Anterior cingulate cortex (tissue), 58 donors: ENCODE results near the gene TENM4.
"Not testable (repeated sequence)": the region's sequence is repeated elsewhere in the genome, so short reads cannot be mapped to it uniquely, and the experiment has no call there.

ENCODE experiments used
- DNase-seq, 58 donors: peaks; one replicate each; lab custom pipeline; 2025; lab: John Stamatoyannopoulos, UW

TENM4 gene

DNA sequence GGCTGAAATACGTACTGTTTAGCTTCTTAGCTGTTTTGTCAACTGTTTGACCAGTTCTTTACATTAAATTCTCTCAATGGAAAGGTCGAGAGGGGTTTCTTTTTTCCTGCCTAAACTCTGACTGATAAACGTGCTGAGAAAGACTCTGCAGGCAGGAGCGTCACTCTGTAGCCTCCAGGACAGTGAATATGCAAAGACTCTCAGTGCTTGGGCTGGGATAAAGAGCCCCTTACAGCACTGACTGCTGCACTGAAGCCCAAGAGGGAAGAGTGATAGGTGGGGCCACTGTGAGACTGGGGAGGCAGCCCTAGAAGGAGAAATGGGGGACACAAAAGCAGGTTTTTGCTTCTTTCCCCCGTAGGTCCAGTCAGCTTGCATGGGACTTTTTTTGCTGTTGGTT lies 213.5 kb downstream of the TENM4 start:
- no peak for DNase-seq

DNA sequence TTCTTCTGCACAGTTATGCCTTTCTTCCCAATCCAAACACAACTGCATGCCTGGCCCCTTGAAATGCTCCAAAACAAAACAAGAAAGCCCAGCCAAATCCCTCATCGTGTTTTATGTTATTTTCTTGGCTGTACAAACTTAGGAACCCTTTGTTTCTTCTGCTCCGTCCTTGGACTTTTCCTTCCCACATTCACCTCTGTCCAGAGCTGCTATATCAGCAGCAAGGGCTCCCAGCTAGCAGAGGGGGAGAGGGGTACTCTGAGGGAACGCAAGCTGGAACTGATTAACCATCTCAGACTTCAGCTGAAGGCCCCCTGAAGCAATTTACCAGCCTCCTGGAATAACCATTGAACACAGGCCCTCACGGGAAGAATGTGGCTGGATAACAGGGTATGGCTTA lies 214.7 kb downstream of the TENM4 start:
- DNase-seq, result no peak

DNA sequence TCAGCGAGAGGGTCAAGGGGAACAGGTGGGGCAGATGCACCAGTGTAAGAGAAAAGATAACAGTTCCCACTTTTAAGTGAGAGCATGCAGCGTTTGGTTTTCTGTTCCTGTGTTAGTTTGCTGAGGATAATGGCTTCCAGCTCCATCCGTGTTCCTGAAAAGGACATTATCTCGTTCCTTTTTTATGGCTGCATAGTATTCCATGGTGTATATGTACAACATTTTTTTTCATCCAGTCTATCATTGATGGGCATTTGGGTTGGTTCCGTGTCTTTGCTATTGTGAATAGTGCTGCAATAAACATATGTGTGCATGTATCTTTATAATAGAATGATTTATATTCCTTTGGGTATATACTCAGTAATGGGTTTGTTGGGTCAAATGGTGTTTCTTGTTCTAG lies 218.7 kb downstream of the TENM4 start:
- not testable (repeated sequence) for DNase-seq

DNA sequence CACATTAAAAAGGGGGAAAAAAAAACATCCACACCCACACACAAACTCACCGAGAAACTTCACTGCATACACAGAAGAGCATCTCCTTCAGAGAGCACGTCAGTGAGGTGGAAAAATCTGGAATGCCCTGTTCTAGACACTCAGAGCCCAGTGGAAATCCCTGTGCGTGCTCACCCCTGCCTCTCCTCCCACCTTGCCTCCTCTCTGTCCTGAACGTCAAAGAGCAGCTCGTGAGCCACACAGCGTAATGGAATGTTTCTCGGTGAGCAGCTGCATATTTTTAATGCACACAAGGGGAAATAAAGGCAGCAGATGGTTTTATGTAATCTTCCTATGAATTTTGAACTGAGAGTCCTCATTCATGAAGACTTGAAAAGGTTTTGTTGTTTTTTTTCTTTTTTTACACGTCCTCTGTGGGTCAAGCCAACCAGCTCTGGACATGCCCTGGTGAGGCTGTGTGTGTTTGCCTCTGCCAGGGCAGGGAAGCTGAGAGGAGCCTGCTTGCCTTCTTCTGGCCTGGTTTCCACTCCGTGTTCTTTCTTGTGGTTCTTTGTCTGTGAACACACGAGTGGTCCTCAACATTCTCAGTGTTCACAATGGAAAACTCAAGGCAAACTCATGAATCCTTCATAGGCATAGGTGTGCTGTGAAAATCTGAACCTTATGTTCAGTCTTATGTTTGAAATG lies 219.2 kb downstream of the TENM4 start:
- no peak for DNase-seq

DNA sequence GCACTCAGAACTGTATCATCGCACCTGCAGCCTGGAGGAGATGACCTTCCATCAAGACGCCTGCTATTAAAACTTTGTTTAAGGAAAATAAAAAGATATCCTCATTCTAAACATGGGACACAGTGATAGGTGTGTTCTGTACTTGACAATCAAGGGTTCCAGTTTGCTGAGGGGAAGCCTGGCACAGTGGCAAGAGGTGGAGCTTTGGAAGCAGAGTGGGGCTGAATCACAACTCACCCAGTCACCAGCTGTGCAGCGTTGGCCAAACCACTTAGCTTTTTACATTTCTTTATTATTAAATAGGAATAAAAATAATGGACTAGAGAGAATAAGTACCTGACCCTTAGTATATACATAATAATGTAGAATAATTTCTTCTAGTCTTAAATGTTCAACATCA lies 220.7 kb downstream of the TENM4 start:
- DNase-seq, result no peak

DNA sequence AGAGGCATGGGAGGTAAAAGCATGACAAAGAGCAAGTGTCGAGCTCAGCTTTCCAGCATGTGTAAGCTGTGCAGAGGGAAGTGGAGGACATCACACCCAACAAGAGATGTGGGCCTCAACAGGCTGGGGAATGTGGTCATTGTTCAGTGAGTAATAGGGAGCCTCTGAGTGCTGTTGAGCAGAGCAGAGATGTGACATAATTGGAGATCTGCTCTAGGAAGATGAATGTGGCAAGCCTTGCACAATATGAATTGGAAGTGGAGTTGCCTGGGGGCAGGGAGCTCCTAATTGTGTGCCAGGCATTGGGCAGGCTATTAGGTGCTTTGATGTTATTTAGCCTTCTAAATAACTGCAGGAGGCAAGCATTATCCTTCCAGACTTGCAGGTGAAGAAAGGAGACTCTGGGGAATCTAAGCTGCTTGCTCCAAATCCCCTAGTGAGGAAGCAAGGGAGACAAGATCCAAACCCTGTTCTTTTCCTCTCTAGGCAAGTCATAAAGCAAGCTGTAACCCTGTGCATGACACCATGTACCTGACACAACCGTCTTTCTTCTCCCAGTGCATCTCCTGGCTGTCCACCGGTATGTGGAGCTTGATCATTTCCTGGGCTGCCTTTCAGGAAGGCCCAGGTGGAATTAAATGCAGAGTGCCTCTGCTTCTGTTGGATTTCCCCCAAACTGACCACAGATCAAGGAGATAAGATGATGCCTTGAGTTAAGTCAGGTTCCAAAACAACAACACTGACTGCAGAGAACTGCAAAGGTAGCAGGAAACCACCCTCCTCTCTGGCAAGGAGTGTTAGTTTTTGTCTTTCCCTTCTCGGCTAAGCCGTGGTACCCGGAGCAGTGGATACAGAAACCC lies 221.4 kb downstream of the TENM4 start:
- DNase-seq, result no peak

DNA sequence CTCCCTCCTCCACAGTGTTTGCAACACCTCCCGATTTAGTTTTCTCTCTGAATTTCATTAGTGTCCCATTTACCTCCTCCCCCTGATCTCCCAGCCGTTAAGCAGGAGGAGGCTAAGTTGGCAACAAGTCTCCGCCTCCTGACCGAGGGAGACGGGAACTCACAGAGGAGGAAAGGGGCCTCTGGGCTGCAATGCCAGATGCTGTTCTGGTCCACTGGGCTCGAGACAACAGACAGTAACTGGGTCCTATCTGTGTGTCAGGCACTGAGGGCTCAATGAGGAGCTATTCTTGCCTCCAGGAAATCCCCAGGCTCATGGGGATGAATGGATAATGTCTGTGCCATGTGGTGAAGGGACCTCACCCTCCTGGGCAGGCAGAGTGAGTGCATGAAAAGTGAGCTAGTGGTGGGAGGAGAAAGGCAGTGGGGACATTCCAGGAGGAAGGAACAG lies 228.1 kb downstream of the TENM4 start:
- peak in 11 of 58 donors; percentile 9 to 68 (median 23) for DNase-seq

DNA sequence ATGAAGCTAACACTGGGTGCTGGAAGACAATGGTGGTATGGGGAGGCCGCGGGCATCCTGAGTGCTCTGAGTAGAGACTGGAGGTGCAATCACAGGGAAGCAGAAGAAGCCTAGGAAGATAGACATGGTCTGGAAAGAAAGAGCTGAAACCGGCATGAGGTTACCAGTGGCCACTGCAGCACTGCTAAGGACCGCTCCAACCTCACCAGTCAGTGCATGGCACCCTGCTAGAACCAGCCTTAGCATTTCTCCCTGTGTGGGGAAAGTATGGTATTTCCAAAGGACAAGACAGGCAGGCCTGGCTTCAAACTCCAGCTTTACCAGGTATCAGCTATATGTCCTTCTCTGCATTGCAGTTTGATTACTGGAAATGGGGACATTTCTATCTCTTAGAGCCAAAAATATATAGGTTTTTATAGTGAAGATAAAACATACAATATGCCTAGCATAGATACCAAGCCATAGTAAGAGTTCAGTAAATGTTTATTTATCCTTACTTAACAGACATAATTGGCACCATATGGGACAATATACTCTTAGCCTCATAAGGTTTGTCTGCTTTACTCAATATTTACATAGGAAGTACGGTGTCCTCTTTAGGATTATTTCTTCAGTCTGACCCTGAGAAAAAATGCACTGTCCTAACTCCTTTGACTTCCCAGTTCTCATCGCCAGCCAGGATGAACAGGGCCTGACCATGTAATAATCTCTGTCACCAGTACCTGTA lies 231.1 kb downstream of the TENM4 start:
- peak in 1 of 58 donors; percentile 9 for DNase-seq

DNA sequence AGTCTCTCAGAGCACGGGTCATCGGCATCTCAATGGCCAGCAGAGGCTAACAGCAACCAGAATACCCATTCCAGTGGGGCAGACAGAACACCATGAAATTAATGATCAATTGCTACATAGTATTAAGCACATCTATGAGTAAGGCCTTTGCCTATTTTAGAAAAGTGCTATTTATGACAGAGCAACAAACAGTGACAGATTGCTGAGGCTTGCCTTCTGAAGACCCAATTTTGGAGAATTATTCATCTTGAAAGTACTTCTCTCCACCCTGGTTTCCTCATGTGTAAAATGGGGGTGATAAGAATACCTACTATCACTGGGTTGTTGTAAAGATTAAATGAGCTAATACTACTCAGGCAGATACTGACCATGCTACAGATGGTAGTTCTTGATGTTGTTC lies 232.7 kb downstream of the TENM4 start:
- DNase-seq, result no peak

DNA sequence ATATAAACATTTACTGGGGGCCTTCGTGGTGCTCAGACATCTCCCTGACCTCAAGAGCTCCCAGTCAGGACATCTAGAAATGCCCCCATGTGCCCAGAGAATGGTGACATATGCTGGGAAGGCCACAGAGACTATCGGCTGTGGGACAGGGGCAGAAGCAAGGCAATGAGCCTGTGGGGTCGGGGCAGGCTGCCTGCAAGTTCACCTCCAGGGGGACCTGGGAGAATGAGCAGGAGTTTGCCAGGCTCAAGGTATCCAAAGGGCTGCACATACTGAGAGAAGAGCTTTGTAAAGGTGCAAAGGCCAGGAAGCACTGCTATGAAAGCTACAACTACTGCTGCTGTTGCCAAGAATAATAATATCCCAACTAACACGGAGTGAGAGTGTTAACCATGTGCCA lies 233.9 kb downstream of the TENM4 start:
- no peak for DNase-seq

DNA sequence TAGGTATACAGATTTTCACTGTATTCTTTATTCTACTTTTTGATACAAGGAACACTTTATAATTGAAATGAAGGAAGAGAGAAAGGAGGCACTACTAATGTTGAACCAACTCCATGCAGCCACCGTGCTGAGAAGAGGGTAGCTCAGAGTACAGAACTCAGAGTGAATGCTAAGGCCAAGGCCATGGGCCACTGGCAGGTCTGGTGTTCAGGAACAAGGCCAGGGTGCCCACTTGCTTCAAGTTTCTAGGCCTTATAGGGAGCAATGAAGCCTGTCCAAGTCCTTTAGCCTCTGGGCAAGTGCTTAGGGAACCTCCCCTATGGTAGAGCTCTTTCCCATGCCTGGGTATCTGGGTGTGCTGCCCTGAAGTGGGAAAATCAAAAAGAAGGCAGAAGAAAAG lies 235.0 kb downstream of the TENM4 start:
- DNase-seq, result no peak

DNA sequence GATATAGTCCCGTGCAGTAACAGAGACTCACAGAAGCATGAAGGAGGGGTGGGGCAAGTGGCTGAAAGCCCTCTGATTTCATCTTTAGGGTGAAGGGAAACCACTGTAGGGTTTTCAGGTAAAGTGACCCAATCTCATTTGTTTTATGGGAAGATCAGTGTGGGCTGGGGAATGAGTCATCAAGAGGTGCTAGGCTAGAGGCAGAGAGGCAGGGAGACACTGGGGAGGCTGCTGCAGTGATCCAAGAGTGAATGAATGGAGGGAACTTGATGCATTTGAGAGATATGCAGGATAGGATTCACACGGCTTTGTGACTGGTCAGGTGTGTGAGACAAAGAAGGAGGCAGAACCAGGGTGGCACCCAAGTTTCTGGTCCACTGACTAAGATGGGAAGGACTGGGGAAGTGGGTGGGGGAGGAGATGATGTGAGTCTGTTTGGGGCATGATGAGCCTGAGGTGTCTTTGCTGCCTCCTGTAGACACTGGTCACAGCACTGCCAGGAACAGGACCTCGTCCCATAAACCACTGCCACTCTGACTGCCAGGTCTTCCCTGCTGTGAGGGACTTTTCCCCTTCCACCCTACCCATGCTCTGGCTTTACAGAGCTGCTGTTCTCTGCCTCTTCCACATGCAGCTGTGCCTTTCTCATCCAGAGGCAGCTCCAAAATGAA lies 239.0 kb downstream of the TENM4 start:
- DNase-seq, result no peak

DNA sequence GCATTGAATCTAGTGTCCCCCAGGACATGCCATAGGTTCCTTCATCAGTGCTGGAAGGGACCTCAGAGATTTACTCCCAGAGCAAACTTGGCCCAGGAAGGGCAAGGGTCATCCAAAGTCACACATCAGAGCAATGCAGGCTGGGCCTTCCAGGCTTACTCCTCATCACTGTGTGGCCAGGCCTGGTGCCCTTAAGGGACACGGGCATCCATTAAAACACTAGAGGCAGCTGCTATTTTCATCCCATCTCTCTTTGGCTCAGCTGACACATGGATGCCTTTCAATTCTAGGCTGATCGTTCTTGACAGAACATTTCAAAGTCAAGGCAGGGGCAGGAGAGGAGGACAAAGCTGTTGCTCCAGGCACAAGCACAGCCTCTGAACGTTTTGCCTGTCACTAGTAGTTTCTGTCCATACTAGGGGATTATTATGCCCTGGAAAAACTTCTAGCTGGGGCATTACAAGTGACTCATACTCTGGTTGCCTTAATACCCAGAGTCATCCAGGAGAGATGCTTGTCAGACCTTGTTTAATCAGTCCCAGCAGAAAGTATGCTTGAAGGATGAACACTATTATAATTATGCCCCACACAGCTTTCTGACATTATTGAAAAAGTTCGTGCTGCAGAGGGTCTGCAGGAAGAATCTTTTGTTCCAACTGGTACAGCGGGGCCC lies 240.3 kb downstream of the TENM4 start:
- no peak for DNase-seq

DNA sequence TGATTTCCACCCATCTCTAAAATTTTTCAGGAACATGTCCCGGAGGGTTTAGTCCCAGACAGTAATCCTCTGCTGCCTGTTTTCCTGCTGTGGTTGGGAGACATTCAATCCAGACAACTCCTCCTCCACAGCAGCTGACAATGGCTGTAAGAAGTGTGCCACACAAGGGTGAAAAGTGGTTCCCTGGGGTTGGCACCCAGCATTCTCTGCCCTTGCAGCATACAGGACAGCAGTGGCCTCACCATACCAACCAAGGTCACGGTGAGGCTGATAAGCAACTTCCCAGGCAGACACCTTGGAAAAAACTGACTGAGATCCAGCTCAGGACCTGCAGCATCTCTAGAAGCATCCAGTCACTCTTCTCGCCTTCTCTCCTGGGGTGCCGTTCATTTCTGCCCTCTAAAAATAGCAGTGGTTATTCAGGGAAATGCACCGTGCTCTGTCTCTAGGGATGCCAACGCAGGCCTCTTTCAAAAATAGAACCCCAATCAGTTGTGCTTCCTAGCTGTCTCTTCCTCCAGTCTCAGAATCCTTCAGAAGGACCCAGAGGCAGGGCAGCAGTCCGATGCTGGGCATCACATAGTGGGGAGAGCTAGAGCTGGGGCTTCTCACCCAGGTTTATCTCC lies 241.0 kb downstream of the TENM4 start:
- DNase-seq, result peak in 5 of 58 donors; percentile 4 to 38 (median 14)

DNA sequence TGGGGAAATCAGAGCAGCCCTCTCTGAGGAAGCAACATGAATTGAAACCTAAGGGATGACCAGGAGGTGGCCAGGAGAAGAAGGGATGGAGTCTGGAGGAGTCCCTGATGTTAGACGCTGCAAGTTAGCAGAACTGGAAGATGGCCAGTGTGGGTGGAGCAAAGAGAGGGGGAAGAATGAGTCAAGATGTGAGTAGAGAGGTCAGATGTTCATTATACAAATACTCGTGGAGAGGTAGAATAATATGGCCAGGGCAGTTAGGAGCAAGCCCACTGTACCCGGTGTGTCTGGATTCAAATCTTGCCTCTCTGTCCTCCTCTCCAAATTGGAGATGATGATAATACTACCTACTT lies 242.0 kb downstream of the TENM4 start:
- no peak for DNase-seq

DNA sequence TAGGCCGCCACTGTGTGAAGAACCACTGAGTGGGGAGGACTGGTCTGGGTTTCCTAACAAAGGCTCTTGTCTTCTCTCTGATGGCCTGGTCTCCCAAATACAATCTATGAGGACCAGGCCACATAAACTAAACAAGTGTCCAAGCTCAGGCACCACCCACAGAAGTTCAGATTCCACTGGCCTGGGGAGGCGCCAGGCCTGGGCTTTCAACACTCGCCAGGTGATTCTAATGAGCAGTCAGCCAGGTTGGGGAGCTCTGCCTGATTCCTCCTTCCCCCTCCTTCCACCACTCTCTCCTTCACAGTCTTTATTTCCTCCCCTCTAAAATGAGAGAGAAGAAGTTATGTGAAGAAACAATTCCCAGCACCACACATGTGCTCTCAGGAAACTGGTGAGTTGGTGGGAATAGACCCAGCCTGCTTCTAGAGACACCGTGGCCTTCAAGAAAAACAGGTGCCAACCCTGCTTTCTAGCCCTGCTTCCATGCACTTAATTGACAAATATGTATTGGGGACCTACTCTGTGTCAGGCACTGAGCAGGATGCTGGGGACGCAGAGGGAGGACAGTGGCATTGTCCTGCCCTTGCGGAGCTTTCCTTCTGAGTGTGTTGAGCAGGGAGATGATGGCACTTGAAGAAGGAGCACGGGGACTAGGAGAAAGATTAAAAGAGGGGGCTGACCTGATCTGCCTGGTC lies 242.5 kb downstream of the TENM4 start:
- DNase-seq, result no peak

DNA sequence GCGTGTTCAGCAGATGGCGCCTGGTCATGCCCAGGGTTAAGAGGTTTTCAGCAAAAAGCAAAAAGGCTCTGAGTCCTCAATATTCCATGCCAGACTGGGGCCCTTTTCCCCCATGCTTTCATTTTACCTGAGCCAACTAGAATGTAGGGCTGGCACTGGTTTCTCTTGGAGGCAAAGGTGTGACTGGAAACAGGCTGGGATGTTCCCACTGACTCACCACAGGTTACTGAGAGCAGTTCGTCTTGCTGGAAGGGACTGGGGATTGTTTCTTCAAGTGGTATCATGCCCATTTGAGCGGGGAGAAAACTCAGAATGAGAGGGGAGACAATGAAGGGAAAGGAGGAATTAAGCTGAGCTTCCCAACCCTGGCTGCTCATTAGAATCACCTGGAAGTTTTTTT lies 243.9 kb downstream of the TENM4 start:
- no peak for DNase-seq

DNA sequence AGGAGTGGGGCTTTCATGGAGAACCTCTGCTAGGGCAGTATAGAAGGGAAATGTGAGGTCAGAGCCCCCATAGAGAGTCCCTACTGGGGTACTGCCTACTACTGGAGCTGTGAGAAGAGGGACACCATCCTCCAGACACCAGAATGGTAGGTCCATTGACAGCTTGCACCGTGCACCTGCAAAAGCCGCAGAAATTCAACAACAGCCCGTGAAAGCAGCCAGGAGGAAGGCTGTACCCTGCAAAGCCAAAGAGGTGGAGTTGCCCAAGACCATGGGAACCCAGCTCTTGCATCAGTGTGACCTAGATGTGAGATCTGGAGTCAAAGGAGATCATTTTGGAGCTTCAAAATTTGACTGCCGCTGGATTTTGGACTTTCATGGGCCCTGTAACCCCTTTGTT lies 245.6 kb downstream of the TENM4 start:
- no peak for DNase-seq

DNA sequence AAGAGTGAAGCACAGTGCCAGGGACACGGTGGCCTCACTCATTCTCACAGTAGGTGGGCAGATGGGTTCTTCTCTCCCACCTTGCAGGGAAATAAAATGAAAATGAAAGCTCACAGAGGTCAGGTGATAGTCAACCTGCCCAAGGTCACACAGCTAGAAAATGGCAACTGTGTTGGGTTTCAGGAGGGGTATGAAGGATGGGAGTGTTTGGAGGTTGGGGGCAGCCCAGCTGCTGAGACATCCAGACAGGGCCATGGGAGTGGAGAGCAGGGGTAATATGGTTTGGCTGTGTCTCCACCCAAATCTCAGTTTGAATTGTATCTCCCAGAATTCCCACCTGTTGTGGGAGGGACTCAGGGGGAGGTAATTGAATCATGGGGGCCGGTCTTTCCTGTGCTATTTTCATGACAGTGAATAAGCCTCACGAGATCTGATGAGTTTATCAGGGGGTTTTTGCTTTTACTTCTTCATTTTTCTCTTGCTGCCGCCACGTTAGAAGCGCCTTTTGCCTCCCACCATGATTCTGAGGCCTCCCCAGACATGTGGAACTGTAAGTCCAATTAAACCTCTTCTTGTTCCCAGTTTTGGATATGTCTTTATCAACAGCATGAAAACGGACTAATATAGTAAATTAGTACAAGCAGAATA lies 247.0 kb downstream of the TENM4 start:
- DNase-seq, result no peak
